Cerebellar nuclear complex (tissue), 1 donor: Measurements from ENCODE around the gene PFKFB3.

Experiments
- DNase-seq, 2 experiments: peaks; one replicate each; lab custom pipeline; 2025; lab: John Stamatoyannopoulos, UW

Gene PFKFB3

GRCh38 chr10:6300784-6301460 lies 98.2 kb downstream of the PFKFB3 start:
- DNase-seq, result no peak

GRCh38 chr10:6301488-6302075 lies 98.8 kb downstream of the PFKFB3 start:
- no peak for DNase-seq
